Measurements from ENCODE around the gene TUBB2A.
"Not testable (repeated sequence)": the region's sequence is repeated elsewhere in the genome, so short reads cannot be mapped to it uniquely, and the experiment has no call there.

TUBB2A gene

DNA sequence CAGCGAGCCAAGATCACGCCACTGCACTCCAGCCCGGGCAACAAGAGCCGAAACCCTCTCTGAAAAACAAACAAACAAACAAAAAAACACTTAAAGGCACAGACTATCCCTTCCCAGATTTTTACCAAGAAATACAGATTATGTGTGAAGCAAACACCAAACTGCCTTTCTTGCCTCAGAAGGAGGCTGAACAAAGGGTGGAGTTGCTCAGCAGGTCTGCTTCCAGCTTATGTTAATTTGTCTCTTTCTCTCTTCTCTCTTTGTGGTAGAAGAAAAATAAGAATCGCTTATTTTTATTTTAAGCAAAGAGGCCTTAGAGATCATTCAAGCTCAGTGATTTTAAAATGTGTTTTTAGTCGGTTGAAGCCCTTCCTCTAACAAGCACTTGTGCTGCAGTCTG, 14.2 kb downstream of the TUBB2A start:
- Histone ChIP-seq H3K27ac (no peak overlapping the region; a peak in 1 of 22 replicates), H3K9ac (no peak overlapping the region), H3K4me1 (peaks cover 24 to 40% (median 35%) of the 10 kb centered on the region in 10 experiments), H4K20me1 (no peaks in the 10 kb centered on the region), H3K4me3 (no peak overlapping the region), H3K9me3 (replicated peaks in 1 of 11) (peaks cover 0 to 13% (median 8%) of the 10 kb centered on the region in 11 experiments; a peak in 15 of 22 replicates), H3K36me3 (peaks cover 7 to 45% (median 20%) of the 10 kb centered on the region in 11 experiments; a peak in 21 of 22 replicates), H3K27me3 (no peaks in the 10 kb centered on the region), H3K4me2 (no peak overlapping the region)
- TF ChIP-seq Cebpa-rat (IDR thresholded peaks at IDR 0.05), result no peak

DNA sequence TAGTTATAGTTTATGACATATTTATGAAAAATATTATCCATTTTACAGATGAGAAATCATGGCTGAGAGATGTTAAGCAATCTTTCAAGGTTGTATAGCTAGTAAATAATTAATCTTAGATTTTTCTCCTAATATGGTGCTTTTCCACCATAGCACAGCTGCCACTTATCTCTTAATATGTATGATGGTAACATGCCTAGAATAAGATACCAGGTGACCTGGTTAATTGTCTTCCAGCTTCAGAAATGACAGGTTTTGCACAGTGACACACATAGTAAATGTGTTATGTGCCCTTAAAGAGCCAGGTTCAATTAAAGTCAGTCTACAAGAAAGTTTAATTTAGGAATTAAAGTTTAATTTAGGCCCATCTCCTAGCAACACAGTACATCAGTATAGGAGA, 14.8 kb downstream of the TUBB2A start:
- no peak for TF ChIP-seq Cebpa-rat (IDR thresholded peaks at IDR 0.05)
- H3K4me3 ChIP-seq, result no peak overlapping the region
- H3K27me3 ChIP-seq, result no peaks in the 10 kb centered on the region
- H3K27ac ChIP-seq, result no peak overlapping the region; a peak in 1 of 22 replicates
- H3K36me3 ChIP-seq, result peaks cover 5 to 45% (median 15%) of the 10 kb centered on the region in 11 experiments
- peaks cover 27 to 47% (median 41%) of the 10 kb centered on the region in 10 experiments for H3K4me1 ChIP-seq
- H4K20me1 ChIP-seq, result no peaks in the 10 kb centered on the region
- no peak overlapping the region for H3K4me2 ChIP-seq
- H3K9me3 ChIP-seq (replicated peaks in 1 of 11), result peaks cover 0 to 6% (median 2%) of the 10 kb centered on the region in 11 experiments; a peak in 12 of 22 replicates
- H3K9ac ChIP-seq, result no peak overlapping the region

DNA sequence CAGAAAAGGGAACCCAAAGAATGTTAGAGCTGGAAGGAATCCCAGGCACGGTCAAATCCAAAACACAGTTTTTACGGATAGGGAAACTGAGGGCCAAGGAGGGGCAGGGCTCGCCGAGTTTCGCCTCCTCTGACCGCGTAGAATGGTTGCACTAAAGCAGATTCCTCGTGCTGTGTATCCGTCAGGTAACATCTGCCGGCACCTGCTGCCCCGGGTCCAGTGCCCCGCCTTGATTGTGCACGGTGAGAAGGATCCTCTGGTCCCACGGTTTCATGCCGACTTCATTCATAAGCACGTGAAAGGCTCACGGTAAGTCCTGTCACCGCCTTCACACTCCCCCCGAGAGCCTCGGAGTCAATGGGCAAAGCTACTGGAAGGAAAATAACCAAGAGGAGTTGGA, 17.1 kb downstream of the TUBB2A start:
- no peak for TF ChIP-seq Cebpa-rat (IDR thresholded peaks at IDR 0.05)
- Histone ChIP-seq H3K27me3 (no peaks in the 10 kb centered on the region), H3K4me2 (peak overlapping the region; percentile 73 to 94 (median 85)), H3K4me1 (peaks cover 27 to 54% (median 46%) of the 10 kb centered on the region in 10 experiments), H3K9ac (peak overlapping the region in 5 of 11 experiments; percentile 7 to 68 (median 57); a peak in 6 of 22 replicates), H3K27ac (peak overlapping the region in 7 of 11 experiments; percentile 66 to 78 (median 76); a peak in 11 of 22 replicates), H3K36me3 (peaks cover 0 to 56% (median 20%) of the 10 kb centered on the region in 11 experiments; a peak in 17 of 22 replicates), H3K9me3 (replicated peaks in 1 of 11) (no peaks in the 10 kb centered on the region), H3K4me3 (no peak overlapping the region), H4K20me1 (no peaks in the 10 kb centered on the region)

DNA sequence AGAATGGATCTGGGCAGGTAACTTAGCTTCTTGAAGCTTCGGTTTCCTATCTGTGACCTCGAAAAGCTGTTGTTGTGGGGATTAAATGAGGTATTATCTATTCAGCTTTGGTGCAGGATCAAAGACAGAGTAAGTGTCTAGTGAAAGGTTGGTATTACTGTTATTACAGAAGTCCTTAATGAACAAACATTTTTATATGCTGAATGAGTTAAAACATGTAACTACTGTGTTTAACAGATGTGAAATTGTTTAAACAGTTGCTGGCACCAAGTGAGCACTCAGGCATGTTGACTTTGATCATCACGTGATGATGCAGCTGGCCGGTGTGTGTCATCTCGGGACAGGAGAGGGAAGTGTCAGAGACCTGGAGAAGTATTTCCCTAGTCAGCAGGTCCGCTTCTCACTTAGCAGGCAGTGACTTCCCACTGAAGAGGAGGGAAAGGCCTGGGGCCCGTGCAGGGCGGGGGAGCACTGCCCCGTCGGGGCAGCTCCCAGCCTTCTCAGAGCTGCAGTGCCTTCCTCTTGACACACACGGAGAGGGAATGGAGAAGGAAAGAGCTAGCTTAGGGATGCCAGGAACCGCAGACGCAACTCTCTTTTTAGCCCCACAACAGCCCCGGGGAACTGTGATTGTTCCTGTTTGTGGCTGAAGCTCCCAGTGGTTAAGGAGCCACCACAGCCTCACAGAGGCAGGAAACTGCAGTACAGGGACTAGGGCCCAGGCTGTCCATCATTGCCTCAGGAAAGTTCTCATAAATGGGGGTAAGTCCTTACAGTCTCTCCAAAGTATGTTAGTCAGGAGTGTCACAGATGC, 18.0 kb downstream of the TUBB2A start:
- peak overlapping the region in 5 of 10 experiments; percentile 16 to 49 (median 29); a peak in 7 of 20 replicates for H3K4me3 ChIP-seq
- no peaks in the 10 kb centered on the region for H3K27me3 ChIP-seq
- TF ChIP-seq Cebpa-rat (IDR thresholded peaks at IDR 0.05), result no peak
- peak overlapping the region; percentile 73 to 94 (median 85) for H3K4me2 ChIP-seq
- peaks cover 27 to 54% (median 46%) of the 10 kb centered on the region in 10 experiments for H3K4me1 ChIP-seq
- no peaks in the 10 kb centered on the region for H3K9me3 ChIP-seq (replicated peaks in 1 of 11)
- H3K27ac ChIP-seq, result peak overlapping the region; percentile 8 to 78 (median 71); a peak in 21 of 22 replicates
- H3K36me3 ChIP-seq, result peaks cover 0 to 56% (median 20%) of the 10 kb centered on the region in 11 experiments; a peak in 17 of 22 replicates
- H3K9ac ChIP-seq, result peak overlapping the region; percentile 7 to 68 (median 51); a peak in 19 of 22 replicates
- H4K20me1 ChIP-seq, result no peaks in the 10 kb centered on the region

DNA sequence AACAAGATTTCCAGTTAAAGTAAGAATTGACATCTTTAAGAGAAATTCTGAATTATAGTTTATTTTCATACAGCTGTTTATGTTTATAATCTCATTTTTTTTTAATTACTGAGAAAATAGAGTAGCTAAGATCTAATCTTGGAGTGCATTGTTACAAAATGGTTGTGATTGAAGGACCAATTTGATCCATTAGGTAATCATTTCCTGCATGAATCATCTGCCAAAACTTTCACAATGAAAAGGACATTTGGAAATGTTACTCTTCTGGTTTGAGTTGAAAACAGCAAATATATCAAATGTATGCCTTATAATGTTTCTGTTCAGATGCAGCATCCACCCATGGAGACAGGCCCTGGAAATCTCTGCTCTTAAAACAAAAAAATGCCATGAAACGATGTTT, 19.0 kb downstream of the TUBB2A start:
- Histone ChIP-seq H3K27ac (peak overlapping the region; percentile 8 to 78 (median 71); a peak in 20 of 22 replicates), H3K4me1 (peaks cover 27 to 54% (median 46%) of the 10 kb centered on the region in 10 experiments), H3K4me2 (peak overlapping the region; percentile 73 to 94 (median 85)), H3K9me3 (replicated peaks in 1 of 11) (no peaks in the 10 kb centered on the region), H3K9ac (peak overlapping the region in 10 of 11 experiments; percentile 30 to 68 (median 54); a peak in 17 of 22 replicates), H3K36me3 (peaks cover 0 to 54% (median 18%) of the 10 kb centered on the region in 11 experiments; a peak in 17 of 22 replicates), H3K27me3 (no peaks in the 10 kb centered on the region), H4K20me1 (no peaks in the 10 kb centered on the region), H3K4me3 (peak overlapping the region in 2 of 10 experiments; percentile 23 to 30; a peak in 1 of 20 replicates)
- no peak for TF ChIP-seq Cebpa-rat (IDR thresholded peaks at IDR 0.05)

DNA sequence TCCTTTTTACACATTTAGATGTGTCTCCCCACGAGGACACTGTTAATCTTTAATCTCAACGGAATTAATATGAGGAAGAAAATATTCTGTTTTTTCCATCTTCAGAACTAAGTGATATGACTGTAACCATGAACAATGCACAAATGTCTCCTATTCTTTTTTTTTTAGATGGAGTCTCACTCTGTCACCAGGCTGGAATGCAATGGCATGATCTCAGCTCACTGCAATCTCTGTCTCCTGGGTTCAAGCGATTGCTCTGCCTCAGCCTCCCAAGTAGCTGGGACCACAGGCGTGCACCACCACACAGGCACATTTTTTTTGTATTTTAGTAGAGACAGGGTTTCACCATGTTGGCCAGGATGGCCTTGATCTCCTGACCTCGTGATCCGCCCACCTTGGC, 19.5 kb downstream of the TUBB2A start:
- Histone ChIP-seq H3K4me1 (peaks cover 27 to 54% (median 46%) of the 10 kb centered on the region in 10 experiments), H3K36me3 (peaks cover 0 to 54% (median 18%) of the 10 kb centered on the region in 11 experiments; a peak in 18 of 22 replicates), H3K9ac (peak overlapping the region in 1 of 11 experiments; percentile 37; a peak in 3 of 22 replicates), H3K27ac (peak overlapping the region in 9 of 11 experiments; percentile 34 to 78 (median 73); a peak in 16 of 22 replicates), H3K4me2 (peak overlapping the region in 9 of 11 experiments; percentile 73 to 94 (median 84); a peak in 18 of 22 replicates)
- H3K27me3 ChIP-seq; H3K4me3 ChIP-seq; H4K20me1 ChIP-seq; H3K9me3 ChIP-seq (replicated peaks in 1 of 11): not testable (repeated sequence)

DNA sequence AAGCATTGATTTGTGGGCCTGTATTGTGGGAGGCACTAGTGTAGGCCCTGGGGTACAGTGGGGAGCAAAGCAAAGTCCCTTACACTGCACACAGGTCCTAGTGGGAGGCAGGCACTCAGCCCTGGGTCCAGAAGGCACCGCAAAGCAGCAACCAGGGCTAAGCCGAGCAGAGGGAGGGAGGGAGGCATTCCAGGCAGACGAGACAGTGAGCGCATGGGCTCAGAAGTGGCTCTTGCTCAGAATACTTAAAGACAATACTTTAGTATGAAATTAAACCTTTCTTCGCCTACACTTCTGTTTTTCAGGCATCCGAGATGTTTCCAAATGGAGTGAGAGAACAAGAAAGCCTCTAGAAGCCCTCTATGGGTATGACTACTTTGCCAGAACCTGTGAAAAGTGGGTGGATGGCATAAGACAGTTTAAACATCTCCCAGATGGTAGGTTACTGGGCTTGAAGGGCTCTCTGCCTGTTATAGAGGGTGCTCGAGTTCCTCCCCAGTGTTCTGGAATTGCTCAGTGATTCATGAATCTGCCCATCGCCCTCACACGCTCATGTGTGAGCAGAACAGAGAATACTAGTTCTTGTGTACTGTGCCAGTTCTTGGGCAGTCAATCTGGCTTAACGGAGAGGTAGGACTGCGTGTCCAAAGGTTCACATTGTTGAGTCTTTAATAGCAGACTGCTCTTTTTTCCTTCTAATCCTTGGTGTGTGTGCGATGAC, 20.1 kb downstream of the TUBB2A start:
- no peak overlapping the region for H3K9ac ChIP-seq
- H3K4me1 ChIP-seq, result peaks cover 27 to 54% (median 46%) of the 10 kb centered on the region in 10 experiments
- H3K27me3 ChIP-seq, result no peaks in the 10 kb centered on the region
- peak overlapping the region in 7 of 11 experiments; percentile 34 to 78 (median 66); a peak in 12 of 22 replicates for H3K27ac ChIP-seq
- no peaks in the 10 kb centered on the region for H3K9me3 ChIP-seq (replicated peaks in 1 of 11)
- H4K20me1 ChIP-seq, result no peaks in the 10 kb centered on the region
- TF ChIP-seq Cebpa-rat (IDR thresholded peaks at IDR 0.05), result no peak
- peaks cover 0 to 52% (median 20%) of the 10 kb centered on the region in 11 experiments; a peak in 18 of 22 replicates for H3K36me3 ChIP-seq
- H3K4me3 ChIP-seq, result no peak overlapping the region
- peak overlapping the region in 5 of 11 experiments; percentile 73 to 94 (median 82); a peak in 5 of 22 replicates for H3K4me2 ChIP-seq

DNA sequence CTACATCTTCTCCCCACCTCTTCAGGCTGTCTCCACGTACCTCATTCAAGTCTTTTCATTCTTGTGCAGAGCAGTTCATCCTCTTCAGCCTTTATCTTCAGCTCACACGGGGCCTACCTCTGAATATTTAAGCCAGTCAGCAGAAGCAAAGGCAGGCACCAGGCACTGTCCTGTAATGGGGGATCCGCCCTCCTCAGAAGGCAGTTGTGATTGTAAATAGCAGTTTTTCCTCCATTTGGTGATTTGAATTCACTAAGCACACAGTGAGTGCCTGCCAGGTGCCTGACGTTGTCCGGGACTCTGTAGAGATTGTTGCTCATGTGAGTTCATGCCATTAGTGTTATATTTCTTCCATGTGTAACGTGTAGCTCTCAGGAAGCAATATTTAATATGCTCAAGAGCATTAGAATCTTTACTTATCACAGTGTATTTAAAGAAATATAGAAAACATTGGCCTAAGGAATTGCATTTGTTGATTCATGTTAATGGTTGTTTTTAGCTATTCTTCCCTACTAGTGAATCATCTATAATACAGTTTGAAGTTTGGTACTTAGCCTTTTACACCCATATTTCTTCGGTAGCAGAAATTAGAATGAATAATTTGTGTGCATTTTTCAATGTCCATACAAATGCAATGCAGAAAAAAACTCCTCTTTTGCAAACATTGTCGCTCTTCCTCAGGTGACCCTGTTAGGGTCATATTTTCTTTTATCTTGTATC, 20.9 kb downstream of the TUBB2A start:
- H3K36me3 ChIP-seq, result peaks cover 0 to 49% (median 20%) of the 10 kb centered on the region in 11 experiments; a peak in 18 of 22 replicates
- no peak overlapping the region for H3K9ac ChIP-seq
- H3K4me3 ChIP-seq, result no peak overlapping the region
- no peaks in the 10 kb centered on the region for H3K27me3 ChIP-seq
- H3K27ac ChIP-seq, result no peak overlapping the region
- no peaks in the 10 kb centered on the region for H3K9me3 ChIP-seq (replicated peaks in 1 of 11)
- H3K4me2 ChIP-seq, result 0 out of 22 replicates have a peak overlapping the region, but pooled peaks of 2 of the 11 experiments have one; percentile 78 to 87
- H3K4me1 ChIP-seq, result peaks cover 27 to 46% (median 40%) of the 10 kb centered on the region in 10 experiments
- no peak for TF ChIP-seq Cebpa-rat (IDR thresholded peaks at IDR 0.05)
- no peaks in the 10 kb centered on the region for H4K20me1 ChIP-seq

Data from BLaER1 treated with 17β-estradiol and CSF1 and Interleukin-3, amounts not matched to agents 10 nM and 100 nM (cell line).